ENCODE measurements around the gene TAOK3. TPM values are rescaled to one million over a fixed set of nuclear protein-coding genes. Genes with fewer than 3 reads are reported as not detected.

Gene TAOK3
- total and polyA plus RNA-seq, 2 of the 8 experiments (the other 6 are each of a cell fraction or from before 2014, with no cell fraction given): 5.2 to 9.3 TPM

DNA sequence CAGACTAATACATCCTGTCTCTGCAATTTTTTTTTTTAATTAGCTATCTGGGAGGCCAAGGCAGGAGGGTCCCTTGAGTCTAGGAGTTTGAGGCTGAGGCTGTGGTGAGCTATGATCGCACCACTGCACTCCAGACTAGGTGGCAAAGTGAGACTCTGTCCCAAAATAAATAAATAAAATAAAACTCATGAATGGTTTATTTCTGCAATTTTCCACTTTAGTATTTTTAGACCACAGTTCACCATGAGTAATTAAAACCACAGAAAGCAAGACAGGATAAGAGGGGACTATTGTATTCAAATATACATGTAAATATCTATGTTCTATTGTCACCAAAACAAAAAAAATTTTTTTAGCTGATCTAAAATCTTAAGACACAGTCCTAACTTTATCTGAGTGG is 17.8 kb downstream of the TAOK3 start:
- Histone ChIP-seq H3K23me2 (ENCODE audit: low read depth, low read length) (no peaks in the 10 kb centered on the region), H3K9me3 (ENCODE audit: insufficient read depth in 2 of 2, low read depth in 1 of 2, low read length in 1 of 2) (no peaks in the 10 kb centered on the region), H3K4me2 (ENCODE audit: insufficient read depth in 1 of 2, low read depth in 2 of 2, low read length in 2 of 2) (no peak overlapping the region), H3K18ac (ENCODE audit: extremely low read depth, low read length) (no peak overlapping the region), H3K9ac (replicated peaks in 1 of 4; ENCODE audit: extremely low read depth in 1 of 4, low read depth in 3 of 4, low read length in 3 of 4) (no peak overlapping the region), H2BK20ac (ENCODE audit: low read length) (no peak overlapping the region), H3K4ac (replicated peaks; ENCODE audit: insufficient read length, low read depth, low read length) (no peak overlapping the region), H4K91ac (replicated peaks; ENCODE audit: insufficient read length, low read length) (no peak overlapping the region), H2AK5ac (ENCODE audit: low read depth, low read length) (no peak overlapping the region), H2BK5ac (ENCODE audit: low read depth, low read length) (no peak overlapping the region), H3K36me3 (ENCODE audit: control insufficient read depth in 2 of 4, insufficient read depth in 4 of 4, low read length in 3 of 4) (no peaks in the 10 kb centered on the region), H3K4me3 (ENCODE audit: extremely low read depth in 1 of 4, insufficient read depth in 2 of 4, low read depth in 3 of 4, low read length in 4 of 4) (no peak overlapping the region), H3K27ac (ENCODE audit: low read depth, low read length) (no peak overlapping the region), H3K79me1 (ENCODE audit: low read depth, low read length) (no peaks in the 10 kb centered on the region), H4K5ac (ENCODE audit: insufficient read length, low read depth, low read length) (no peak overlapping the region), H2BK120ac (replicated peaks; ENCODE audit: low read depth, low read length) (no peak overlapping the region), H3K56ac (replicated peaks; ENCODE audit: insufficient read length, low read depth, low read length) (no peak overlapping the region), H4K8ac (ENCODE audit: extremely low read depth, insufficient read depth, low read length) (no peak overlapping the region), H3K4me1 (replicated peaks in 1 of 4; ENCODE audit: control insufficient read depth in 3 of 4, insufficient read depth in 4 of 4, low read length in 3 of 4) (no peaks in the 10 kb centered on the region), H3K27me3 (replicated peaks in 1 of 4; ENCODE audit: control insufficient read depth in 3 of 4, extremely low read depth in 1 of 4, insufficient read depth in 3 of 4, low read length in 3 of 4) (no peaks in the 10 kb centered on the region), H2BK15ac (ENCODE audit: low read length) (no peak overlapping the region), H2AFZ (ENCODE audit: low read length) (no peak overlapping the region), H2BK12ac (ENCODE audit: low read depth, low read length) (no peak overlapping the region), H3K14ac (ENCODE audit: insufficient read length) (no peak overlapping the region), H4K20me1 (replicated peaks in 1 of 2; ENCODE audit: control insufficient read depth in 1 of 2, insufficient read depth in 2 of 2, low read length in 2 of 2) (no peaks in the 10 kb centered on the region), H3K79me2 (ENCODE audit: control insufficient read depth in 1 of 2, insufficient read depth in 2 of 2, low read length in 2 of 2) (no peaks in the 10 kb centered on the region), H3K23ac (ENCODE audit: insufficient read length) (no peak overlapping the region)
- TF ChIP-seq SIRT6 (IDR thresholded peaks at IDR 0.05; ENCODE audit: low read length): no peak
- TF ChIP-seq POLR2AphosphoS5 (IDR thresholded peaks at IDR 0.05; ENCODE audit: low read depth, low read length): no peak
- TF ChIP-seq YY1 (IDR thresholded peaks at IDR 0.05; ENCODE audit: low read depth, low read length): no peak
- TF ChIP-seq KDM5A (IDR thresholded peaks at IDR 0.05; ENCODE audit: low read length): no peak
- WGBS, 2 experiments (ENCODE audit: extremely low coverage in 1 of 2, insufficient coverage in 1 of 2, insufficient read length in 1 of 2, insufficient replicate concordance in 2 of 2, low coverage in 1 of 2, low lambda C conversion rate in 2 of 2, missing lambda C conversion rate in 1 of 2): 100% methylated on average over 1 of the region's 1 CpG; no CpG with 5 or more reads in 1 of the 2 experiments
- CTCF ChIA-PET (ENCODE audit: partially characterized antibody): interaction anchor here (0.7 to 1.7 kb wide), 6 partner anchors 8 to 173 kb away, joined by 3 to 6 read pairs (median 3); no protein-coding TSS in a partner anchor
- DNase-seq (ENCODE audit: low read depth in 1 of 2, low spot score in 2 of 2) (no peak), FAIRE-seq (no peak)
- POLR2A ChIA-PET (ENCODE audit: partially characterized antibody): no interaction called here
